ENCODE data around the gene IL6R. TPM values are rescaled to one million over a fixed set of nuclear protein-coding genes. Genes with fewer than 3 reads are reported as not detected.

Gene IL6R
- polyA plus RNA-seq, 1 experiment = 5.9 TPM

- ChIA-PET CTCF (interaction anchor here (8.7 kb wide), 1 partner anchor 71 kb away, joined by 122 read pairs; no protein-coding TSS in a partner anchor), POLR2A (no interaction called here)
- H3K27me3 ChIP-seq (ENCODE audit: control insufficient read depth, insufficient read depth, low read length) = no peaks in the 10 kb centered on the region
- H3K9me3 ChIP-seq (ENCODE audit: control insufficient read depth, insufficient read depth, low read length) = no peaks in the 10 kb centered on the region
- DNase-seq (ENCODE audit: low read depth, low spot score) = no peak
- TF ChIP-seq CTCF (IDR thresholded peaks at IDR 0.05; ENCODE audit: low read depth, low read length) = no peak
- H3K27ac ChIP-seq (ENCODE audit: low read depth, low read length) = no peak overlapping the region
- no peak overlapping the region for H3K4me3 ChIP-seq (ENCODE audit: low read depth, low read length)
Observed at GRCh38 chr1:154474802-154475201, 69.7 kb downstream of the IL6R start.

- no peaks in the 10 kb centered on the region for H3K9me3 ChIP-seq (ENCODE audit: control insufficient read depth, insufficient read depth, low read length)
- H3K4me3 ChIP-seq (ENCODE audit: low read depth, low read length) = no peak overlapping the region
- no peak for TF ChIP-seq CTCF (IDR thresholded peaks at IDR 0.05; ENCODE audit: low read depth, low read length)
- H3K27ac ChIP-seq (ENCODE audit: low read depth, low read length) = no peak overlapping the region
- no peak for DNase-seq (ENCODE audit: low read depth, low spot score)
- H3K27me3 ChIP-seq (ENCODE audit: control insufficient read depth, insufficient read depth, low read length) = no peaks in the 10 kb centered on the region
- POLR2A ChIA-PET = no interaction called here
- CTCF ChIA-PET = interaction anchor here (0.9 to 8.7 kb wide), 3 partner anchors 69 to 83 kb away, joined by 7 to 122 read pairs (median 8); no protein-coding TSS in a partner anchor
Observed at GRCh38 chr1:154476791-154477190, 71.6 kb downstream of the IL6R start.

- no peak for TF ChIP-seq CTCF (IDR thresholded peaks at IDR 0.05; ENCODE audit: low read depth, low read length)
- Histone ChIP-seq H3K27ac (ENCODE audit: low read depth, low read length) (no peak overlapping the region), H3K27me3 (ENCODE audit: control insufficient read depth, insufficient read depth, low read length) (no peaks in the 10 kb centered on the region), H3K4me3 (ENCODE audit: low read depth, low read length) (no peak overlapping the region), H3K9me3 (ENCODE audit: control insufficient read depth, insufficient read depth, low read length) (no peaks in the 10 kb centered on the region)
- ChIA-PET CTCF (interaction anchor here (0.7 to 8.7 kb wide), 3 partner anchors 68 to 82 kb away, joined by 3 to 122 read pairs (median 7); no protein-coding TSS in a partner anchor), POLR2A (no interaction called here)
- DNase-seq (ENCODE audit: low read depth, low spot score) = no peak
Observed at GRCh38 chr1:154478013-154478412, 72.9 kb downstream of the IL6R start.

GRCh38 chr1:154478639-154479038 is 73.5 kb downstream of the IL6R start:
- CTCF ChIA-PET = interaction anchor here (1.1 to 8.7 kb wide), 13 partner anchors 12 to 466 kb away, joined by 3 to 122 read pairs (median 5); no protein-coding TSS in a partner anchor
- Histone ChIP-seq H3K27ac (ENCODE audit: low read depth, low read length) (no peak overlapping the region), H3K9me3 (ENCODE audit: control insufficient read depth, insufficient read depth, low read length) (no peaks in the 10 kb centered on the region), H3K4me3 (ENCODE audit: low read depth, low read length) (no peak overlapping the region), H3K27me3 (ENCODE audit: control insufficient read depth, insufficient read depth, low read length) (no peaks in the 10 kb centered on the region)
- TF ChIP-seq CTCF (IDR thresholded peaks at IDR 0.05; ENCODE audit: low read depth, low read length) = peak; percentile 11; the same call in 1 of the 2 replicates
- POLR2A ChIA-PET = interaction anchor here (0.9 kb wide), 1 partner anchor 16 kb away, joined by 4 read pairs; no protein-coding TSS in a partner anchor
- no peak for DNase-seq (ENCODE audit: low read depth, low spot score)

- peak; percentile 76 for DNase-seq (ENCODE audit: low read depth, low spot score)
- POLR2A ChIA-PET = interaction anchor here (0.5 to 0.9 kb wide), 3 partner anchors 17 to 67 kb away, joined by 3 to 5 read pairs (median 4); no protein-coding TSS in a partner anchor
- CTCF ChIA-PET = interaction anchor here (0.6 to 8.7 kb wide), 30 partner anchors 8 to 606 kb away, joined by 3 to 122 read pairs (median 4); partner anchors contain the start of gene PMVK
- H3K27me3 ChIP-seq (ENCODE audit: control insufficient read depth, insufficient read depth, low read length) = no peaks in the 10 kb centered on the region
- H3K9me3 ChIP-seq (ENCODE audit: control insufficient read depth, insufficient read depth, low read length) = no peaks in the 10 kb centered on the region
- H3K27ac ChIP-seq (ENCODE audit: low read depth, low read length) = no peak overlapping the region
- no peak overlapping the region for H3K4me3 ChIP-seq (ENCODE audit: low read depth, low read length)
- TF ChIP-seq CTCF (IDR thresholded peaks at IDR 0.05; ENCODE audit: low read depth, low read length) = peak; percentile 95
Observed at GRCh38 chr1:154479764-154480421, 74.8 kb downstream of the IL6R start.
